ENCODE measurements around the gene IGSF11.

IGSF11 gene

GRCh38 chr3:118991775-118992174 lies 42.9 kb downstream of the IGSF11 start:
- DNase-seq (ENCODE audit: low read depth in 2 of 2), result no peak
- no peak for TF ChIP-seq CTCF (IDR thresholded peaks at IDR 0.05; ENCODE audit: low read depth, low read length)
- no peak overlapping the region for H3K4me3 ChIP-seq (replicated peaks in 1 of 2; ENCODE audit: low read depth in 2 of 2, low read length in 2 of 2)

- no peak for TF ChIP-seq CTCF (IDR thresholded peaks at IDR 0.05; ENCODE audit: low read depth, low read length)
- no peak for DNase-seq (ENCODE audit: low read depth in 2 of 2)
- H3K4me3 ChIP-seq (replicated peaks in 1 of 2; ENCODE audit: low read depth in 2 of 2, low read length in 2 of 2), result no peak overlapping the region
Measured at GRCh38 chr3:118990823-118991560, 43.7 kb downstream of the IGSF11 start.

GRCh38 chr3:118988198-118989130 lies 46.2 kb downstream of the IGSF11 start:
- TF ChIP-seq CTCF (IDR thresholded peaks at IDR 0.05; ENCODE audit: low read depth, low read length), result no peak
- DNase-seq (ENCODE audit: low read depth in 2 of 2), result no peak
- no peak overlapping the region for H3K4me3 ChIP-seq (replicated peaks in 1 of 2; ENCODE audit: low read depth in 2 of 2, low read length in 2 of 2)

- no peak for TF ChIP-seq CTCF (IDR thresholded peaks at IDR 0.05; ENCODE audit: low read depth, low read length)
- H3K4me3 ChIP-seq (replicated peaks in 1 of 2; ENCODE audit: low read depth in 2 of 2, low read length in 2 of 2), result no peak overlapping the region
- DNase-seq (ENCODE audit: low read depth in 2 of 2), result peak; percentile 4 to 53
Measured at GRCh38 chr3:118987477-118987876, 47.2 kb downstream of the IGSF11 start.

- no peak for DNase-seq (ENCODE audit: low read depth in 2 of 2)
- no peak for TF ChIP-seq CTCF (IDR thresholded peaks at IDR 0.05; ENCODE audit: low read depth, low read length)
- no peak overlapping the region for H3K4me3 ChIP-seq (replicated peaks in 1 of 2; ENCODE audit: low read depth in 2 of 2, low read length in 2 of 2)
Measured at GRCh38 chr3:118986734-118987133, 47.9 kb downstream of the IGSF11 start.

GRCh38 chr3:118984699-118985098 lies 49.9 kb downstream of the IGSF11 start:
- DNase-seq (ENCODE audit: low read depth in 2 of 2), result no peak
- TF ChIP-seq CTCF (IDR thresholded peaks at IDR 0.05; ENCODE audit: low read depth, low read length), result no peak

More at GRCh38 chr3:118984699-118985098, 49.9 kb downstream of the IGSF11 start:
- no peak overlapping the region for H3K4me3 ChIP-seq (replicated peaks in 1 of 2; ENCODE audit: low read depth in 2 of 2, low read length in 2 of 2)

Data from cardiac fibroblast (primary cell).